HG03469 (cell line): ENCODE results near the gene PACS2.
"Not testable (repeated sequence)": the region's sequence is repeated elsewhere in the genome, so short reads cannot be mapped to it uniquely, and the experiment has no call there.

Source experiments
- ATAC-seq: cut with Tn5 transposase; IDR thresholded peaks from one replicate; pipeline ENCODE4 v1.9.1; 2021; ENCODE audit warnings: mild to moderate bottlenecking, moderate library complexity, moderate number of reproducible peaks; ENCODE audit not compliant: unreplicated experiment

The PACS2 gene

DNA sequence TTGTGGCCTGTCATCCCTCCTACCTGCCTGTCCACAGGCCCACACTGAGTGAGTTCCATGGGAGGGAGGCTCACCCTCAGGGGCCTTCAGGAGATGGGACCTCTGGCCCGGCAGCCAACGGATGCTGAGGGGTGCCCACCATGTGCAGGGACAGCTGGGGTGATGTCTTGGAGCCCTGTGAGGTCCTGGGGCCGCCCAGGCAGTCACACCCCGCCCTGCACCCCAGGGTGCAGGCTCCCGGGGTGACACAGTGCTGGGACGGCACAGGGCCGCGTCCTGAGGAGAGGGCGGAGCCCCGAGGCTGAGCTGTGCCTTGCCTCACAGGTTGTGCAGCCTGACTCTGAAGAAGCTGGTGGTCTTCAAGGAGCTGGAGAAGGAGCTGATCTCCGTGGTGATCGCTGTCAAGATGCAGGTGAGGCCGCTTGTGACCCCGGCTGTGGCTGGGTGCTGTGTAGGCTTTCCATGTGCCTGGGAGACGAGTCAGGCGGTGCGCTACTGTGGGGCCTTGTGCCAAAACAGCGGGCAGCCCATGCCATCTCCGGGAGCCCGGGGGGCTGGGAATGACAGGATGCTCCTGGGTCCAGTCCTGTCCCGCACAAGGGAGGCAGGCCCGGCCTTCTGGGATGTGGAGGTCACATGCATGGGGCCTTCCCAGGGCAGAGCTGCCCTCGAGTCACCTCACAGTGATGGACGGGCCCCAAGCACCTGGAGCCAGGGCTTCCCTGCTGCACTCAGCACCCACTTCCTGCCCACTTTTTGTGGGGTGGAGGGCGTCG, 33.8 kb downstream of the PACS2 start:
- no peak for ATAC-seq

DNA sequence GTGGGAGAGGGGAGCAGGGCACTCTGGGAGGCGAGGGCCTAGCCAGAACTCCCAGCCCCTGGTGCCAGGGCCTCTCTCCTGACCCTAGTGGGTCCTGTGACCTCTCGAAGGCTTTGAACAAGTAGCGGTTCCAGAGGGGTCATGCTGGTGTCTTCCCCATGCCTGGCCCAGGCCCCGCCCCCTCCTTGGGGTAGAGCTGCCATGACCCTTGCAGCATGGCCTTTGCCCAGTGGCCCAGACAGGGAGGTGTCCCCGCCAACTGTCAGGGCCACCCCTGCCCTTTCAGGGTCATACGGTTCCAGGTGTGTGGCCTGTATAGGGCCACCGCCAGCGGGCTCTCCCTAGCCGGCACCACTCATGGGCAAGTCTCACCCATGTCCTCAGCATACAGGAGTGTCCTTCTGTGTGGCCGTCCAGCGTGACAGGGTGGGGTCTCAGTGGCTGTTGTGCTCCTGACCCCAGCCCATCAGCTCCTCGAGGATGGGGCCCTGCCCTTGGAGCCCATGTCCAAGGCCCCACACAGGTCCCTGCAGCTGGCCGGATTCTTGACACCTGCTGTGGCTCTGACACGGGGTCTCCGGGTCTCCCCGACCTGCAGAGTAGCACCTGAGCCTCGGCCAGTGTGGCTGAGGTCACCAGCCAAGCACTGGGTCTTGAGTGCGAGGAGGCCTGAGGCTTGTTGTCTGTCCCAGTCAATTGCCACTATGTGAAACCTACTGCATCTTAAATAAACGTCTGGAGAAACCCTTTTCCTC, 34.6 kb downstream of the PACS2 start:
- ATAC-seq, result no peak

DNA sequence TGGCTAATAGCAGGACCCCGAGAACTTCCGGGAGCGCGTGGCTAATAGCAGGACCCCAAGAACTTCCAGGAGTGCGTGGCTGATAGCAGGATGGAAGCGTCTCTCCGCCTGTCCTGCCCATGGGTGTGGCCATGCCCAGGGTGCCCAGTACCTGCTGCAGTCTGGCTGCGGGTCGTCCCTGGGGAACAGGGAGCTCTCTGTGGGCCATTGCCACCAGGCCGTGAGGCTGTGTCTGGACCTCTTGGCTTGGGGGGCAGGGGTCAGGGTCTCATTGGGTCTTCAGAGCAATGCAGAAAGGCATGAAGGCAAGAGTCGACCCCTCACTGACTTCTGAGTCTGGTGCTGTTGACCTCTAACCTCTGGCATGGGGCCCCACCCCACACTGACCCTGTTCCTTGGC, 35.4 kb downstream of the PACS2 start:
- ATAC-seq, result no peak

DNA sequence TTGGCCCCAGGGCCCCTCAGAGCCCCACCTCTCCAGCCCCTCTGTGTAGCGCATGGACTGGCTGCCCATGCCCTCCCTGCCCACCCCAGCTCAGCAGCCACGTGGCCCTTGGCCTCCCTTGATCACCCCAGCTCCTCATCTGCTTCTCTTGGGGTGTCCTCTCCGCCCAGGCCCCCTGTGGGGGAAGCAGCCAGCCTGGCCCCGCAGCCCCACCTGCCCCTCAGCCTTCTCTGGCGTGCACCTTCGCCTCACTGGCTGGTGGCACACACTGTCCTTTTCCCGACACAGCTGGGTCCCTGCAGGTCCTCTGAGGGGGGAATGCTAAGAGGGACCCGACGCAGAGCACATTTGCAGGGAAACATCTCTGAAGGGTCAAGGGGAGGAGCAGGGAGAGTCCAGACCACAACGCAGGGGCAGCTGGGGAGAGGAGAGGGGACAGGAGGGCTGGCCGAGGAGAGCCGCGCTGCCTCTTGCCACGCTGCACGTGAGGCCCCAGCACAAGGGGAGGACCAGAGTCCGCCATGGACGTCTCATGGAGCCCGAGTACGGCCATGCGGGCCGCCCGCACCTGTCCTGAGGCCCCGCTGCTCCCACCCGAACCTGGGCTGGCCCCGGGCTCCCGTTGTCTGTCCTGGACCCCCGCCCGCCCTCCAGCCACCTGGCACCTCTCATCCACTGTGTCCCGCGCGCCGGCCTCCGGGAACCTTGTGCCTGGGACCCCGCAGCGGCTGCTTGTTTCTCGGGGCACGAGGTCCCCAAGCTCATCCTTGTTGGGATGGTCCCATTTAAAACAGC, 36.1 kb downstream of the PACS2 start:
- ATAC-seq, result no peak

DNA sequence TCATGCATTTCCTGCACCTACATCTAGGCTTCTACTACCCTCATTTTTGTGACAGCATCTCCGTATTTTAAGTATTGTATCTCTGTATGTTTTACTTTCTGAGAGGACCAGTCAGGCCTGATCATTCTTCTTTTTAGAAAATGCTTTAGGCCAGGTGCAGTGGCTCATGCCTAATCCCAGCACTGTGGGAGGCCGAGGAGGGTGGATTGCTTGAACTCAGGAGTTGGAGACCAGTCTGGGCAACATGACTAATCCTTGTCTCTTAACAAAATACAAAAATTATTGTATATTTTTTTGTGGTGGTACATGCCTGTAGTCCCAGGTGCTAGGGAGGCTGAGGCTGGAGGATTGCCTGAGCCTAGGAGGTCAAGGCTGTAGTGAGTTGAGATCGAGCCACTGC, 36.9 kb downstream of the PACS2 start:
- no peak for ATAC-seq

DNA sequence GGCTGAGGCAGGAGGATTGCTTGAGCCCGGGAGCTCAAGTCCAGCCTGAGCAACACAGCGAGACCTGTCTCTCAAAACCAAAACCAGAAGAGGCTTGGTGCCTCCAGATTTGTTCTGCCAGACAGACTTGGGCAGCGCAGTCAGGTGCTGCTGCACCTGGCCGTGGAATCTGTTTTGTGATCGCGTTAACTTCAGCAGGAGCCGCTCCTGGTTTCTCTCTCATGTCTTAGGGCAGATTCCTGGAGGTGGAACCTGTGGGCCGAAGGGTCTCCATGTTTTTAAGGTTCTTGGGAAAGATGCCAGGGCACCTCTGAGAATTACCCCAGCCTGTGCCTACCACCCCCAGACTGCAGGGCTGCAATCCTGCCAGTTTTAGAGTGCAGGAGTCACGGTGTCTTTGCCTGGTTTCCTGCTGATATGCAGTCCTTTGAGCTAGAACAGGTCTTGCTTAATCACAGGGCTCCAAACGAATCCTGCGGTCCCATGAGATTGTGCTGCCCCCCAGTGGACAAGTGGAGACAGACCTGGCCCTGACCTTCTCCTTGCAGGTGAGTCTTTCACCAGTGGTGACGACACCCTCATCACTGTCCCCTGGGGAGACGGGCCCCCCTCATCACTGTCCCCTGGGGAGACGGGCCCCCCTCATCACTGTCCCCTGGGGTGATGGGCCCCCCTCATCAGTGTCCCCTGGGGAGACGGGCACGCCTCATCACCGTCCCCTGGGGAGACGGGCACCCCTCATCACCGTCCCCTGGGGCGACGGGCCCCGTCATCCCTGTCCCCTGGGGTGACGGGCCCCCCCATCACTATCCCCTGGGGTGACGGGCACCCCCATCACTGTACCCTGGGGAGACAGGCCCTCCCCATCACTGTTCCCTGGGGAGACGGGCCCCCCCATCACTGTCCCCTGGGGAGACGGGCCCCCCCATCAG, 37.6 kb downstream of the PACS2 start:
- no peak for ATAC-seq

DNA sequence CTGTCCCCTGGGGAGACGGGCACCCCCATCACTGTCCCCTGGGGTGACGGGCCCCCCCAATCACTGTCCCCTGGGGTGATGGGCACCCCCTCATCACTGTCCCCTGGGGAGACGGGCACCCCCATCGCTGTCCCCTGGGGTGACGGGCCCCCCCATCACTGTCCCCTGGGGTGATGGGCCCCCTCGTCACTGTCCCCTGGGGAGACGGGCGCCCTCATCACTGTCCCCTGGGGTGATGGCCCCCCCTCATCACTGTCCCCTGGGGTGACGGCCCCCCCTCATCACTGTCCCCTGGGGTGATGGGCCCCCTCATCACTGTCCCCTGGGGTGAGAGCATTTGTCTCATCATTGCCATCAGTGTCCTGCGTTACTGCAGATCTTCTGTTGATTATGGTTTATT, 38.6 kb downstream of the PACS2 start:
- ATAC-seq, result no peak

DNA sequence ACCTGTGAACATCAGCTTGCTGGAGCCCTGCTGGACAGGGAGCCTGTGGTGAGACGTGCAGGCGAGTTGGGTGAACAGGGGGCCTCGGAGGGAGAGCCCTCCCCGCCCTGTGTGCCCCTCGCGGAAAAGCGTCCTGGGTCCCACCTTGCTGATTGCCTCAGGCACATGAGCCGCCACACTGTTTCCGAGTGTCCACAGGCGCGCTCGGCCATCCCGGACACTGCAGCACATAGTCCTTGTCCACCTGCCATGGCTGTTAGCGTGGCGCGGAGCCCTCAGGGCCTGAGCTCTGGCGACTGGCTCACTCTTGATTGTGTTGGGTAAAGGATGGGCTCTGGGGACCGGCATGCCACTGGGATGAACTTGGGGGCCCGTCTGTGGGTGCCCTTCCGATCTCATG, 40.0 kb downstream of the PACS2 start:
- ATAC-seq, result no peak

DNA sequence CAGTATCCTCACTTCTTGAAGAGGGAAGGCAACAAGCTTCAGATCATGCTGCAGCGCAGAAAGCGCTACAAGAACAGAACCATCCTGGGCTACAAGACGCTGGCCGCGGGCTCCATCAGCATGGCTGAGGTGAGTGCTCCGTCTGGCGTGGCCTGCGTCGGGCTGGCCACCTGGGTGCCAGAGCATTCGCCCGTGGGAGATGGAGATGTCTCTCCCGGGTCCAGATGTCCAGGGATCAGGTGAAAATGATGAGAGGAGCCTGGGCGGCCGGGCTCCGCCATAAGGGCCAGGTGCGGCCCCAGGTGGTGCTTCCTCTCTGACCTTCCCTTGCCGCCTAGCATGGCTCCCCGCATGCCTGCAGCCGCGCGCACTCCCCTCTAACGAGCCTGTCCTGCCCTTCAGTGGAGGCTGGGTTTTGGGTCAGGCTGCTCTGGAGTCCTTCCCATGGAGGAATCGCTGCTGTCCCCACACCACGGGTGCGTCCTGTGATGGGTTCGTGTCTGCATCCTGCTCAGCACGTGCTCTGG, 40.6 kb downstream of the PACS2 start:
- ATAC-seq, result no peak

DNA sequence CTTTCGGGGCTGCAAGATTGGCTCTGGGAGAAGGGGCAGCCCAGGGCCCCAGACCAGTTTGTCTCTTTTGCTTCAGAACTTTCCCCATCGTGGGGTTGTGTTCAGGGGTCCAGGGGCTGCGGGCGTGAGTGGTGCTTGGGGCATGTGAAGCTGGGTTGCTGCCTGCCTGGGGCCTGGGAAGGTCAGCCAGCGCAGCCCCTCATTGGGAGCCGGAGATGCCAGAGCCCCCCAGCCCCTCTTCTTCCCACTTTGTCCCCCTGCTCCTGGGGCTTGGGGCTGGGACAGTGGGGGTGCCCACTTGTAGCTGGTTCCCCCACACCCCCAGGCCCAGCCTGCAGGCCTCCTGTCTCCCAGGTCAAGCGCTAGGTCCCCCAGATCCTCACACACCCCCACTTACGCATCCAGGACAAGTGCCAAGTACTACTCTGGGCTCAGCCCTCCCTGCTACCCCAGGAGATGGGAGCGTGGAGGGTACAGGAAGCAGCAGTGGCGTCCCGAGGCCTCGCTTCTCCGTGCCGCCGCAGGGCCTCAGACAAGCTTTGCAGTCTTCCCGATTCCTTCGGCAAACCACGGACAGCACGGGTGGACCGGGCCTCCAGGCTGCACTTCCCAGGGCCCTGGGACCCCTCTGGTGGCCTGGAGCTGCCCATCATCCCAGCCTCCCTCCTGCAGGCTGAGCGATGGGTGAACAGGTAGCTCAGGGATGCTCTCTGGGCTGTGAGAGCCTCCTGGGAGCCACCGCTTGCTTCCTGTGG, 41.5 kb downstream of the PACS2 start:
- ATAC-seq, result no peak

DNA sequence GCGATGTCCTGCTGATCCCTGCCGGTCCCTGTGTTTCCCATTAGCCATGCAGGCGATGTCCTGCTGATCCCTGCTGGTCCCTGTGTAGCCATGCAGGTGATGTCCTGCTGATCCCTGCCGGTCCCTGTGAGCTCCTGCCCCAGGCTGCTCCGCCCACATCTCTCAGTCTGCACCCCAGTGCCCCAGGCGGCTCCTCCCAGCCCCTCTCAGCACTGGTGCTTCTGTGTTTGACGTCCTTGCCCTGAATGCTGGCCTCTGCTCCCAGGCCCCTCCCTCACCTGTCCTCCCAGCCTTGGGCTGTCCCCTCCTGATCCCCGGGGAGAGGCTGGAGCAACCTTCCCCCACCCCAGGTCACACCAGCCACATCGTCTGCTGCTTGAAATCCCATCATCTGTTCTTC, 42.4 kb downstream of the PACS2 start:
- no peak for ATAC-seq

DNA sequence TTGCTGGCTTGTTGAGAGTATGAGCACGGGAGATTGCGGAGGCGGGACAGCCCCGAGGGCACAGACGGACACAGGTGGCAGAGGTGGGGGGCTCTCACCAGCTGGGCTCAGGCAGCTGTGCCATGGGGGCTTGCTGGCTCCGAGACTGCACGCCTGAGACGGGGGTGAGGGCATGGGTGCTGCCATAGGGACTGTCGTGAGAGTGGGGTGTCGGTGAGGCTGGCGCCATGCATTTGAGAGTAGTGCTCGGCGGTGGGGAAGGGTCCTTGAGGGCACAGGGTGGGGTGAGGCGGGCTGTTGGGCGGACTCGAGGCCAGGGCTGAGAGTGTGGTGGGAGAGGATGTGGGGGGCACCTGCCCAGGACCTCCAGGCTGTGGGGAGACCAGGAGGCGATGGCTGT, 43.1 kb downstream of the PACS2 start:
- no peak for ATAC-seq

DNA sequence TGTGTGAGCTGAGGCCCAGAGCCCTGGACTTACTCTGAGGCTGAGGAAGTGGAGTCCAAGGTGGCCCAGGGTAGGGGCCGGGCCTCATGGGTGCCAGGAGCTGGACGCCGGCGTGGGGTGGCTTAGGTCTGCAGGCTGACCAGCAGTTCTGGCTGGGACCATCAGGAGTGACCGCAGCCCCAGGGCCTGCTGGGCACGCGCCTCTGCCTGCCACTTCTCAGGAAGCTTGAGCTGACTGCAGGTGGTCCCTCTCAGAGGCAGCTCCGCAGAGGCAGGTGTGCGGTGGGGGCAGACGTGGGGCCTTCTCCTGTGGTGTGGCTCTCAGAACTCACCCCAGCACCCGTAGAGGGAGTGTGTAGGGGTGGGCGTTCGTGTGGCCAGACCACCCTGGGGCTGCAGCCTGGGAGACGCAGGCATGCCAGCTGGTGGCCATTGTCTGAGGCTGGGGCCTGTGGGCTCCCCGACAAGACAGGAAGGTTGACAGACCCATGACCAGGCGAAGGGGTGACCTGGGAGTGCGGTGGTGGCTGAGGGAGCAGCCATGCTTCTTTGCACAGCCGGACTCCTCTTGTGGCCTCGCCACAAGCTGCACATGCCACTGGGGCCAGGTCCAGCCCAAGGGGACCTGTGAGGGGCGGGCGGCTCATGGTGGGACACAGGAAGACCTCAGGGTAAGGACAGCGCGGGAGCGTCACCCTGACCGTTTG, 43.7 kb downstream of the PACS2 start:
- no peak for ATAC-seq

DNA sequence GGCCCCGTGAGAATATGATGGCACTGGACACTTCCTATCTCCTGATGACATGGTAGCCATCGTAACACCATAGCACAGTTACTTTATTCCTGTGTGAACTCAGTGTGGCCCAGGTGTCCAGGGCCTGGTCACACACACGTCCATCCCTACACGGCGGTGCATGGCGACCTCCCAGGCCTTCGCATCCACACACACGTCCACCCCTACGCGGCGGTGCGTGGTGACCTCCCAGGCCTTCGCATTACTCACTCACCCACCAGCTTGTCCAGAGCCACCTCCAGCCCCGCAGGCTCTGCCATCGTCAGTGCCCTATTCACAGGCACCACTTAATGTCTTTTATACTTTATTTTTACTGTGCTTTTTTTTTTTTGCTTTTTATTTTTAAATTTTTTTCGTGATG, 44.4 kb downstream of the PACS2 start:
- ATAC-seq, result no peak

DNA sequence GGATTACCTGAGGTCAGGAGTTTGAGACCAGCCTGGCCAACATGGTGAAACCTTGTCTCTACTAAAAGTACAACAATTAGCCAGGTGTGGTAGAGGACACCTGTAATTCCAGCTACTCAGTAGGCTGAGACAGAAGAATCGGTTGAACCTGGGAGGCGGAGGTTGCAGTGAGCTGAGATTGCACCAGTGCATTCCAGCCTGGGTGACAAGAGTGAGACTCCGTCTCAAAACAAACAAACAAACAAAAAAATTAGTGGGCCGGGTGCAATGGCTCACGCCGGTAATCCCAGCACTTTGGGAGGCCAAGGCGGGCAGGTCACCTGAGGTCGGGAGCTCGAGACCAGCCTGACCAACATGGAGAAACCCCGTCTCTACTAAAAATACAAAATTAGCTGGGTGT, 46.9 kb downstream of the PACS2 start:
- not testable (repeated sequence) for ATAC-seq

DNA sequence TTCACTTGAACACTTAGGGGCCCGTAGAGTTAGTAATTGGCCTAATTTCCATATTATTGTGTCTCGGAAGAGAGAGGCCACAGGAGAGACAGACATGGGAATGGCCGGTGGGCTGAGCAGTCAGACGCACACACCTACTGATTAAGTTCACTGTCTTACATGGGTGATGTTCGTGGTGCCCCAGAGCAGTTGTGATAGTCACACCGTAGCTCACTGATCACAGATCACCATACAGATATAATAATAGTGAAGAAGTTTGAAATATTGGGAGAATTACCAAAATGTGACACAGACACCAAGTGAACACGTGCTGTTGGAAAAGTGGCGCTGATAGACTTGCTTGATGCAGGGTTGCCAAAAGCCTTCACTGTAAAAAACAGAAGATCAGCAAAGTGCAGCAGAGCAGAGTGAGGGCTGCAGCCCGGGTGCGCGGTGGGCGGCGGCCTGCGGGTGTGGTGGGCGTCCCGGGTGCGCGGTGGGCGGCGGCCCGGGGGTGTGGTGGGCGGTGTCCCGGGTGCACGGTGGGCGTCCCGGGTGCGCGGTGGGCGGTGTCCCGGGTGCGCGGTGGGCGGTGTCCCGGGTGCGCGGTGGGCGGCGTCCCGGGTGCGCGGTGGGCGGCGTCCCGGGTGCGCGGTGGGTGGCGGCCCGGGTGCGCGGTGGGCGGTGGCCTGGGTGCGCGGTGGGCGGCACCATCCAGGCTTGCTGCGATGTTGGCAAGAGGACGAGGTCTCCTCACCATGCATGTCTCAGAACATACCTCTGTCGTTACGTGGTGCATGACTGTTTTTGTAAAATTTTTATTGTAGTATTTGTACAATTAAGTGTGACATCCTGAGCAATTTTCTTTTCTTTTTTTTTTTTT, 49.5 kb downstream of the PACS2 start:
- no peak for ATAC-seq

DNA sequence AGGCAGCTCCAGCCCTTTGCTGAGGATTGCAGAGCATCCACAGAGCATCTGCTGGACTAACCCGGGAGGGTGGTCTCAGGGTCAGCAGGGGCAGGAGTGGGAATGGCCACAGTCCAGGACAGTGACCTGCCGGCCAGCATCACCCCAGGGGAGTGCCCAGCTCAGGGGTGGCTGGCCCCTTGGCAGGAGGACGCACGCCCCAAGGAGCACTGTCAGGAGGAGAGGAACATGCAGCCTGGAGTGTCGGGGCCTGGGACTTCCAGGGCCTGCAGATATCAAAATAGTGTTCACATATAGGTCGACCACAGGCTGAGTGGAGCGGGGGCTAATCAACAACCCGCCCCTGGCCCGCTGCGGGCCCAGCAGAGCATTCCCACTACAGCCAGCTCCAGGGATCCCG, 50.6 kb downstream of the PACS2 start:
- ATAC-seq, result no peak

DNA sequence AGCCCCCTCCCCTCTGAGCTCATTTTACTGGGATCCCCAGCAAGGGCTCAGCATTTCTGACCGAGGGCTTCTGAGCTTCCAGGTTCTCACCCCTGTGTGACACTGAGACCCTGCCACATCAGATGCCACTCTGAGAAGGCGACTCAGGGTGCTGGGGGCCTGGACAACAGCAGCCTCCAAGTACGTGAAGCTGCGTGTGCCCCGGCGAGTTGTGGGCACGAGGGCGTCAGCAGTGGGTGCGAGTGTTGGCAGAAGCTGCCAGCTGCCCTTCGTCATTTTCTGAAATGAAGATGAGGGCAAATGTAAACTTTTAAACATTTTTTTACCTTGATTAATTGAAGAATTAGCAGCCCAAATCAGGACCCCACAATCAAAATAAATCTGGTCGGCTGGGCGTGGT, 51.1 kb downstream of the PACS2 start:
- no peak for ATAC-seq
